Upper lobe of right lung (tissue), 1 donor: Measurements from ENCODE around the gene STX7. TPM values are rescaled to one million over a fixed set of nuclear protein-coding genes. Genes with fewer than 3 reads are reported as not detected.
A peak's percentile ranks its signal among the peaks of the same experiment; 100 is the strongest.

Source experiments
- ATAC-seq: fragments of 200-7000 bp; cut with Tn5 transposase; one replicate; pipeline ENCODE4 v1.9.1; 2020; ENCODE audit warnings: mild to moderate bottlenecking, moderate library complexity
- DNase-seq: peaks from one replicate; pipeline ENCODE4 v3.0.0-alpha.2; 2020
- H3K27ac ChIP-seq: fragments of 200-600 bp; one replicate; pipeline ENCODE4 v1.8.0; 2022
- H3K27me3 ChIP-seq: fragments of 200-600 bp; one replicate; pipeline ENCODE4 v1.8.0; 2022; ENCODE audit warnings: mild to moderate bottlenecking
- H3K36me3 ChIP-seq: fragments of 200-600 bp; one replicate; pipeline ENCODE4 v1.8.0; 2022
- H3K4me1 ChIP-seq: fragments of 200-600 bp; one replicate; pipeline ENCODE4 v1.8.0; 2022
- H3K4me3 ChIP-seq: fragments of 200-600 bp; one replicate; pipeline ENCODE4 v1.8.0; 2022; ENCODE audit warnings: mild to moderate bottlenecking
- H3K9me3 ChIP-seq: fragments of 200-600 bp; one replicate; pipeline ENCODE4 v1.8.0; 2022
- CTCF ChIP-seq: fragments of 200-600 bp; IDR thresholded peaks from one replicate; pipeline ENCODE4 v1.8.0; 2022; ENCODE audit warnings: antibody characterized with exemption
- intact Hi-C: fragments of 100-400 bp; cut with DNase I; formaldehyde crosslinking; loops from one replicate; pipeline ENCODE4 v1.11.0; 2022
- total RNA-seq: library from RNA; stranded (reverse); fragmentation: NEBNext Ultra II Directional; extraction: Animal tissue kit (Norgen Biotek cat#: 25700); gene quantifications from one replicate; pipeline ENCODE4 v1.2.1, GENCODE V29; 2021
- donor health status: DM: no; HTN: yes; CAD: no; lungs with severe emphysema.

STX7 gene
- total RNA-seq, 1 donor from 2014 or later = 89.1 TPM

DNA sequence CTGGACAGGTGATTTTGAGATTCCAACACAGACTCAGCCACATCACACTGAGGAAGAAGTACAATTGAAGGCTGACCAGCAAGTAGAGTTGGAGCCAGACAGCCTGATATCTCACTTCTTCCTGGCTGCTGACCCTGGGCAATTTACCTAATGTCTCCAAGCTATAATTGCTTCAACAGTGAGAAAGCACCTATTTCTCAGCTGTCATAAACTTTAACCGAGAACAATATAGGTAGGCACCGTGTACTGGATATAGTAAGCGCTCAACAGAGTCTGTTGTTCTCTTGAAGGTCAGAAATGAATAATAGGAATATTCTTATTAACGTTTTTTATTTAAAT, 28.3 kb downstream of the STX7 start:
- ATAC-seq (no peak), DNase-seq (no peak)
- peaks cover 8% of the 10 kb centered on the region for H3K36me3 ChIP-seq
- H3K4me3 ChIP-seq = no peak overlapping the region
- TF ChIP-seq CTCF = no peak
- intact Hi-C loops = no loop called here
- no peaks in the 10 kb centered on the region for H3K27me3 ChIP-seq
- peaks cover 4% of the 10 kb centered on the region for H3K4me1 ChIP-seq
- no peak overlapping the region for H3K27ac ChIP-seq
- no peaks in the 10 kb centered on the region for H3K9me3 ChIP-seq

- intact Hi-C loops = no loop called here
These were observed 28.9 kb downstream of the STX7 start for GRCh38 chr6:132483779-132484679.

GRCh38 chr6:132482581-132482980, 30.3 kb downstream of the STX7 start:
- DNase-seq = no peak
- no peak for ATAC-seq
- TF ChIP-seq CTCF = no peak
- Histone ChIP-seq H3K36me3 (peaks cover 8% of the 10 kb centered on the region), H3K27ac (no peak overlapping the region), H3K9me3 (no peaks in the 10 kb centered on the region), H3K4me1 (no peaks in the 10 kb centered on the region), H3K4me3 (no peak overlapping the region), H3K27me3 (no peaks in the 10 kb centered on the region)
- intact Hi-C loops = no loop called here

More at GRCh38 chr6:132483779-132484679, 28.9 kb downstream of the STX7 start:
- Histone ChIP-seq H3K27ac (no peak overlapping the region), H3K36me3 (peaks cover 8% of the 10 kb centered on the region), H3K9me3 (no peaks in the 10 kb centered on the region), H3K4me3 (no peak overlapping the region), H3K27me3 (no peaks in the 10 kb centered on the region), H3K4me1 (no peaks in the 10 kb centered on the region)
- ATAC-seq (peak; percentile 82), DNase-seq (no peak)
- TF ChIP-seq CTCF = peak; percentile 75

- Histone ChIP-seq H3K27ac (no peak overlapping the region), H3K27me3 (no peaks in the 10 kb centered on the region), H3K4me3 (no peak overlapping the region), H3K9me3 (no peaks in the 10 kb centered on the region), H3K36me3 (peaks cover 8% of the 10 kb centered on the region), H3K4me1 (no peaks in the 10 kb centered on the region)
- no peak for TF ChIP-seq CTCF
- DNase-seq (no peak), ATAC-seq (no peak)
- intact Hi-C loops = no loop called here
These were observed 31.7 kb downstream of the STX7 start for GRCh38 chr6:132481189-132481588.

DNA sequence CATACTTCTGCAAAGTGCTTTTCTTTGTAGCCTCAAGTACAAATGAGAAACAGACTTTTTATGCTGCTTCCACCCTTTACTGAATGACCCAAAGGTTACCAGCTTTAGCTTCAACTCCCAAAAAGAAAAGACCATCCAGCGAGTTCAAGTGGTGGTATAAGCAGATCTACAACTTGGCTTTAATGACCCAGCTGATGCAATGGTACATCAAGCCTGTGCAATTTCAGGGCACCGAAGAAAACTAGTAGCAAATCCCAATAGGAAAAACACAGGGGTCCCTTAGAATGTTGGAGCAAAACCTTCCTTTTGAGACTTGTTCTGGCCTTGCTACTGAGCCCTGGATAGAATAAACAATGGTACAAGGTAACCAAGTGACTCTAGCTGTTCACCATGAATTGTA, 33.8 kb downstream of the STX7 start:
- Histone ChIP-seq H3K4me1 (no peaks in the 10 kb centered on the region), H3K27ac (no peak overlapping the region), H3K4me3 (no peak overlapping the region), H3K9me3 (no peaks in the 10 kb centered on the region), H3K27me3 (no peaks in the 10 kb centered on the region), H3K36me3 (peaks cover 15% of the 10 kb centered on the region)
- no peak for TF ChIP-seq CTCF
- ATAC-seq (no peak), DNase-seq (no peak)
- intact Hi-C loops = no loop called here
